Sigmoid colon (tissue), 7 donors: ENCODE results near the gene WDR37. TPM values are rescaled to one million over a fixed set of nuclear protein-coding genes. Genes with fewer than 3 reads are reported as not detected.

Source experiments
- DNase-seq: peaks from one replicate; pipeline ENCODE4 v3.0.0-alpha.2; 2019
- H3K27ac ChIP-seq, 4 donors: fragments of 200-600 bp; sonication (generic); one replicate each; pipeline ENCODE4 v1.5.1; 2016 to 2019; ENCODE audit warnings: mild to moderate bottlenecking in 1 of 4
- H3K27me3 ChIP-seq, 3 donors: fragments of 200-600 bp; sonication (generic); one replicate each; pipeline ENCODE4 v1.5.1; 2019; ENCODE audit warnings: mild to moderate bottlenecking in 1 of 3
- H3K36me3 ChIP-seq, 4 donors: fragments of 200-600 bp; sonication (generic); one replicate each; pipeline ENCODE4 v1.5.1; 2016 to 2019
- H3K4me1 ChIP-seq, 4 donors: fragments of 200-600 bp; sonication (generic); one replicate each; pipeline ENCODE4 v1.5.1; 2017 to 2019
- H3K4me3 ChIP-seq, 4 donors: fragments of 200-600 bp; sonication (generic); one replicate each; pipeline ENCODE4 v1.5.1; 2017 to 2019; ENCODE audit warnings: mild to moderate bottlenecking in 2 of 4, moderate library complexity in 1 of 4
- H3K9me3 ChIP-seq, 4 donors: fragments of 200-600 bp in 3 of 4; sonication (generic) in 3 of 4; one replicate each; pipeline versions ENCODE4 v1.5.1 to v1.6.1; 2013 to 2019
- CTCF ChIP-seq, 4 experiments: fragments of 450-650 bp in 3 of 4; fragments of 200-600 bp in 1 of 4; IDR thresholded peaks; one replicate each; pipeline ENCODE4 v1.5.1; 2016 to 2019; ENCODE audit warnings: antibody characterized with exemption in 4 of 4, mild to moderate bottlenecking in 3 of 4, moderate library complexity in 2 of 4
- EP300 ChIP-seq, 4 donors: sonication (generic); formaldehyde crosslinking; IDR thresholded peaks; one replicate each; pipeline ENCODE4 v1.6.1; 2017; ENCODE audit warnings: antibody characterized with exemption in 4 of 4
- POLR2A ChIP-seq, 2 donors: fragments of 450-650 bp; IDR thresholded peaks; one replicate each; pipeline ENCODE4 v1.6.1; 2016; ENCODE audit warnings: antibody characterized with exemption in 2 of 2, mild to moderate bottlenecking in 2 of 2, moderate library complexity in 2 of 2
- POLR2AphosphoS5 ChIP-seq, 4 donors: sonication (generic); formaldehyde crosslinking; IDR thresholded peaks; one replicate each; pipeline ENCODE4 v1.6.1; 2017; ENCODE audit warnings: antibody characterized with exemption in 4 of 4
- WGBS, 2 donors: extraction: QIAGEN DNeasy Blood & Tissue Kit; methylation state at CpG; one replicate each; pipeline ENCODE4 v1.1.7; 2013; 5-methylcytosine and 5-hydroxymethylcytosine counted together
- intact Hi-C: fragments of 100-400 bp; cut with DNase I; formaldehyde crosslinking; loops from one replicate; pipeline ENCODE4 v1.15.1; 2023
- polyA plus RNA-seq, 3 donors: library from polyadenylated mRNA; stranded (reverse); fragments of 200-250 nt; gene quantifications; one replicate each; pipeline ENCODE4 v1.2.3, GENCODE V29; 2013
- total RNA-seq, 4 donors: library from RNA; depleted of rRNA; stranded (reverse); fragments of >200 nt; gene quantifications; one replicate each; pipeline ENCODE4 v1.1.0, GENCODE V29; 2016
- donor health status: healthy with polysubstance abuse.
- donor health status: Bipolar disorder and iron deficiency.
- donor health status: healthy.

The WDR37 gene
- total and polyA plus RNA-seq, 7 donors: 5.4 to 25.5 (median 10.6) TPM

- H3K27ac ChIP-seq: no peak overlapping the region
- WGBS, 2 donors: 94 to 95% methylated on average over 15 of the region's 15 CpGs
- no peaks in the 10 kb centered on the region for H3K9me3 ChIP-seq
- H3K27me3 ChIP-seq: no peaks in the 10 kb centered on the region
- no peak for DNase-seq
- H3K4me1 ChIP-seq: peaks cover 0 to 11% (median 3%) of the 10 kb centered on the region in 4 donors
- H3K4me3 ChIP-seq: no peak overlapping the region
- intact Hi-C loops: no loop called here
- TF ChIP-seq CTCF (IDR thresholded peaks at IDR 0.05) (no peak), POLR2AphosphoS5 (IDR thresholded peaks at IDR 0.05) (no peak)
- peaks cover 9 to 72% (median 23%) of the 10 kb centered on the region in 4 donors for H3K36me3 ChIP-seq
Measured at GRCh38 chr10:1094112-1095057, 38.2 kb downstream of the WDR37 start.

- intact Hi-C loops: no loop called here
- TF ChIP-seq POLR2AphosphoS5 (IDR thresholded peaks at IDR 0.05): no peak
- TF ChIP-seq CTCF (IDR thresholded peaks at IDR 0.05): no peak
- no peak for TF ChIP-seq EP300 (IDR thresholded peaks at IDR 0.05)
- TF ChIP-seq POLR2A (IDR thresholded peaks at IDR 0.05): no peak
- Histone ChIP-seq H3K4me1 (peaks cover 0 to 11% (median 3%) of the 10 kb centered on the region in 4 donors), H3K36me3 (peaks cover 9 to 63% (median 21%) of the 10 kb centered on the region in 4 donors), H3K9me3 (no peaks in the 10 kb centered on the region), H3K27ac (no peak overlapping the region), H3K27me3 (no peaks in the 10 kb centered on the region), H3K4me3 (no peak overlapping the region)
- 91 to 96% methylated on average over 12 of the region's 12 CpGs for WGBS, 2 donors
- DNase-seq: no peak
Measured at GRCh38 chr10:1095498-1095897, 39.3 kb downstream of the WDR37 start.

GRCh38 chr10:1096287-1096889 lies 40.2 kb downstream of the WDR37 start:
- WGBS, 2 donors: 95 to 97% methylated on average over 27 of the region's 27 CpGs
- Histone ChIP-seq H3K4me1 (peaks cover 0 to 11% (median 3%) of the 10 kb centered on the region in 4 donors), H3K9me3 (no peaks in the 10 kb centered on the region), H3K27ac (no peak overlapping the region), H3K27me3 (no peaks in the 10 kb centered on the region), H3K4me3 (no peak overlapping the region), H3K36me3 (peaks cover 9 to 63% (median 20%) of the 10 kb centered on the region in 4 donors)
- TF ChIP-seq POLR2AphosphoS5 (IDR thresholded peaks at IDR 0.05) (no peak), POLR2A (IDR thresholded peaks at IDR 0.05) (no peak), EP300 (IDR thresholded peaks at IDR 0.05) (no peak)
- intact Hi-C loops: no loop called here
- no peak for DNase-seq

GRCh38 chr10:1097436-1097835 lies 41.3 kb downstream of the WDR37 start:
- H3K4me3 ChIP-seq: no peak overlapping the region
- no peak overlapping the region for H3K27ac ChIP-seq
- H3K9me3 ChIP-seq: no peaks in the 10 kb centered on the region
- intact Hi-C loops: no loop called here
- no peaks in the 10 kb centered on the region for H3K27me3 ChIP-seq
- peaks cover 0 to 11% (median 3%) of the 10 kb centered on the region in 4 donors for H3K4me1 ChIP-seq
- TF ChIP-seq POLR2AphosphoS5 (IDR thresholded peaks at IDR 0.05) (no peak), EP300 (IDR thresholded peaks at IDR 0.05) (no peak)
- no peak for DNase-seq
- H3K36me3 ChIP-seq: peaks cover 9 to 69% (median 21%) of the 10 kb centered on the region in 4 donors
- 94 to 95% methylated on average over 6 of the region's 6 CpGs for WGBS, 2 donors

GRCh38 chr10:1100143-1100542 lies 44.0 kb downstream of the WDR37 start:
- Histone ChIP-seq H3K27me3 (no peaks in the 10 kb centered on the region), H3K27ac (no peak overlapping the region), H3K4me1 (peaks cover 0 to 11% (median 3%) of the 10 kb centered on the region in 4 donors), H3K4me3 (no peak overlapping the region), H3K36me3 (peaks cover 9 to 78% (median 33%) of the 10 kb centered on the region in 4 donors), H3K9me3 (no peaks in the 10 kb centered on the region)
- TF ChIP-seq POLR2A (IDR thresholded peaks at IDR 0.05) (no peak), POLR2AphosphoS5 (IDR thresholded peaks at IDR 0.05) (no peak), CTCF (IDR thresholded peaks at IDR 0.05) (no peak), EP300 (IDR thresholded peaks at IDR 0.05) (no peak)
- intact Hi-C loops: no loop called here
- 86 to 89% methylated on average over 3 of the region's 3 CpGs for WGBS, 2 donors
- DNase-seq: no peak
